IMR-90 (cell line): ENCODE data around the gene WDTC1. TPM values are rescaled to one million over a fixed set of nuclear protein-coding genes. Genes with fewer than 3 reads are reported as not detected.

ENCODE experiments used
- ATAC-seq: fragments of 200-7000 bp; cut with Tn5 transposase; 2 replicates; pipeline ENCODE4 v1.9.1; 2020; ENCODE audit warnings: low read depth, mild to moderate bottlenecking, moderate library complexity
- BruUV-seq: library from RNA; stranded (reverse); fragments of 400-500 nt; replicated peaks from 2 replicates; lab custom pipeline; 2021; lab: Mats Ljungman, UMichigan
- CTCF ChIA-PET: fragments of 300-600 bp; formaldehyde crosslinking; extraction: SDS; loops from one replicate; lab custom pipeline; 2021; ENCODE audit warnings: antibody characterized with exemption; lab: Yijun Ruan, JAX
- POLR2A ChIA-PET: fragments of 300-600 bp; sonication (Branson Sonifier 250); formaldehyde crosslinking; loops from one replicate; lab custom pipeline; 2022; ENCODE audit warnings: antibody characterized with exemption; ENCODE audit not compliant: unreplicated experiment; lab: Charles Lee
- DNase-seq: peaks from one replicate; pipeline ENCODE4 v3.0.0; 2013
- H2AFZ ChIP-seq: replicated peaks from 2 replicates; pipeline ENCODE3; 2013; ENCODE audit warnings: low read length, mild to moderate bottlenecking; ENCODE audit not compliant: poor library complexity
- H2AK5ac ChIP-seq: 2 replicates; pipeline ENCODE4 v1.6.1; 2013; ENCODE audit warnings: low read depth, low read length, inconsistent platforms
- H2AK9ac ChIP-seq: replicated peaks from 2 replicates; pipeline ENCODE3; 2013; ENCODE audit warnings: mild to moderate bottlenecking, low read depth, low read length, moderate library complexity; ENCODE audit not compliant: poor library complexity
- H2BK120ac ChIP-seq: 2 replicates; pipeline ENCODE4 v1.6.1; 2013; ENCODE audit warnings: low read depth, low read length, inconsistent platforms
- H2BK15ac ChIP-seq: 3 replicates; pipeline ENCODE4 v1.6.1; 2013; ENCODE audit warnings: low read depth, low read length, inconsistent platforms
- H2BK20ac ChIP-seq: 2 replicates; pipeline ENCODE4 v1.6.1; 2013; ENCODE audit warnings: low read depth, mild to moderate bottlenecking, inconsistent platforms, low read length, moderate library complexity
- H2BK5ac ChIP-seq: 2 replicates; pipeline ENCODE4 v1.6.1; 2013; ENCODE audit warnings: mild to moderate bottlenecking, low read depth, low read length, inconsistent platforms; ENCODE audit not compliant: poor library complexity, severe bottlenecking
- H3K14ac ChIP-seq: replicated peaks from 2 replicates; pipeline ENCODE4 v1.6.1; 2013; ENCODE audit warnings: low read depth, low read length, inconsistent platforms
- H3K18ac ChIP-seq: 2 replicates; pipeline ENCODE4 v1.6.1; 2013; ENCODE audit warnings: low read depth, low read length, control low read depth
- H3K23ac ChIP-seq: 2 replicates; pipeline ENCODE4 v1.6.1; 2013; ENCODE audit warnings: low read depth, low read length, inconsistent platforms
- H3K27ac ChIP-seq: 2 replicates; pipeline ENCODE4 v1.5.1; 2013; ENCODE audit warnings: mild to moderate bottlenecking, control low read depth, low read length; ENCODE audit not compliant: insufficient read depth
- H3K27me3 ChIP-seq: 2 replicates; pipeline ENCODE4 v1.6.1; 2013; ENCODE audit warnings: low read length; ENCODE audit not compliant: control insufficient read depth, insufficient read depth
- H3K36me3 ChIP-seq: 2 replicates; pipeline ENCODE4 v1.6.1; 2013; ENCODE audit warnings: low read length, mixed read lengths; ENCODE audit not compliant: control insufficient read depth, insufficient read depth
- H3K4ac ChIP-seq: 2 replicates; pipeline ENCODE4 v1.6.1; 2013; ENCODE audit warnings: low read depth, low read length, inconsistent platforms
- H3K4me1 ChIP-seq: 2 replicates; pipeline ENCODE4 v1.6.1; 2013; ENCODE audit warnings: low read length, mixed read lengths; ENCODE audit not compliant: control insufficient read depth, insufficient read depth
- H3K4me2 ChIP-seq: 2 replicates; pipeline ENCODE4 v1.6.1; 2013; ENCODE audit warnings: low read depth, mild to moderate bottlenecking, control low read depth, low read length, moderate library complexity
- H3K4me3 ChIP-seq: 2 replicates; pipeline ENCODE4 v1.5.1; 2013; ENCODE audit warnings: low read depth, mild to moderate bottlenecking, control low read depth, low read length, moderate library complexity; ENCODE audit not compliant: insufficient read depth
- H3K56ac ChIP-seq: 2 replicates; pipeline ENCODE4 v1.6.1; 2013; ENCODE audit warnings: low read length, inconsistent platforms; ENCODE audit not compliant: insufficient read depth; ENCODE audit errors: extremely low read depth
- H3K79me1 ChIP-seq, 2 experiments: 2 replicates each; pipeline ENCODE4 v1.6.1; 2013; ENCODE audit warnings: low read length in 2 of 2, inconsistent platforms in 1 of 2, low read depth in 1 of 2
- H3K9ac ChIP-seq: 2 replicates; pipeline ENCODE4 v1.6.1; 2013; ENCODE audit warnings: low read depth, low read length, control low read depth
- H3K9me1 ChIP-seq: 2 replicates; pipeline ENCODE4 v1.6.1; 2013; ENCODE audit warnings: low read length, inconsistent platforms; ENCODE audit not compliant: insufficient read depth
- H3K9me3 ChIP-seq: 2 replicates; pipeline ENCODE4 v1.6.1; 2013; ENCODE audit warnings: low read length; ENCODE audit not compliant: control insufficient read depth, insufficient read depth
- H4K20me1 ChIP-seq: 2 replicates; pipeline ENCODE4 v1.6.1; 2013; ENCODE audit warnings: low read length, inconsistent platforms; ENCODE audit not compliant: insufficient read depth
- H4K5ac ChIP-seq: 2 replicates; pipeline ENCODE4 v1.6.1; 2013; ENCODE audit warnings: mild to moderate bottlenecking, low read depth, low read length, control low read depth
- H4K8ac ChIP-seq, 2 experiments: 2 replicates each; pipeline ENCODE4 v1.6.1; 2013; ENCODE audit warnings: low read depth in 2 of 2, low read length in 2 of 2, control low read depth in 1 of 2, inconsistent platforms in 1 of 2
- H4K91ac ChIP-seq: 2 replicates; pipeline ENCODE4 v1.6.1; 2013; ENCODE audit warnings: low read depth, low read length, inconsistent platforms; ENCODE audit not compliant: insufficient read depth
- RAD21 ChIP-seq: IDR thresholded peaks from 2 replicates; pipeline ENCODE4 v1.6.1; 2012; ENCODE audit warnings: low read length, improper control_type of control experiment
- RFX5 ChIP-seq: IDR thresholded peaks from 2 replicates; pipeline ENCODE4 v1.8.0; 2012; ENCODE audit warnings: low read depth, mild to moderate bottlenecking, low read length, moderate library complexity
- WGBS, 2 experiments: methylation state at CpG; one replicate each; pipeline versions ENCODE4 v1.1.5 to v1.1.7; 2013; ENCODE audit warnings: missing lambda C conversion rate in 2 of 2; ENCODE audit not compliant: insufficient read length in 1 of 2; ENCODE audit errors: extremely low coverage in 2 of 2; 5-methylcytosine and 5-hydroxymethylcytosine counted together
- dilution Hi-C: fragments of 300-500 bp; cut with HindIII; formaldehyde crosslinking; loops from one replicate; pipeline ENCODE4 v1.14.3; 2018; ENCODE audit warnings: low sequenced_read_pairs; ENCODE audit not compliant: unreplicated experiment
- in situ Hi-C: fragments of 300-500 bp; cut with MboI; formaldehyde crosslinking; loops from 3 replicates; pipeline ENCODE4 v1.14.3; 2019; ENCODE audit warnings: low sequenced_read_pairs, inconsistent platforms, mixed read lengths
- intact Hi-C: fragments of 100-400 bp; cut with micrococcal nuclease; formaldehyde crosslinking; loops from 2 replicates; pipeline ENCODE4 v1.10.0; 2022
- polyA plus RNA-seq, 3 experiments: library from polyadenylated mRNA; depleted of rRNA; stranded (reverse); fragments of >200 nt; gene quantifications; 2 replicates each; pipeline ENCODE4 v1.2.3, GENCODE V29; 2012; ENCODE audit warnings: low replicate concordance in 1 of 3
- total RNA-seq: library from RNA; depleted of rRNA; stranded (reverse); fragments of >200 nt; gene quantifications from 2 replicates; pipeline ENCODE4 v1.2.3, GENCODE V29; 2012

WDTC1 gene
- total and polyA plus RNA-seq, 2 of the 4 experiments (the other 2 are of a cell fraction): 9.9 to 15.2 TPM

DNA sequence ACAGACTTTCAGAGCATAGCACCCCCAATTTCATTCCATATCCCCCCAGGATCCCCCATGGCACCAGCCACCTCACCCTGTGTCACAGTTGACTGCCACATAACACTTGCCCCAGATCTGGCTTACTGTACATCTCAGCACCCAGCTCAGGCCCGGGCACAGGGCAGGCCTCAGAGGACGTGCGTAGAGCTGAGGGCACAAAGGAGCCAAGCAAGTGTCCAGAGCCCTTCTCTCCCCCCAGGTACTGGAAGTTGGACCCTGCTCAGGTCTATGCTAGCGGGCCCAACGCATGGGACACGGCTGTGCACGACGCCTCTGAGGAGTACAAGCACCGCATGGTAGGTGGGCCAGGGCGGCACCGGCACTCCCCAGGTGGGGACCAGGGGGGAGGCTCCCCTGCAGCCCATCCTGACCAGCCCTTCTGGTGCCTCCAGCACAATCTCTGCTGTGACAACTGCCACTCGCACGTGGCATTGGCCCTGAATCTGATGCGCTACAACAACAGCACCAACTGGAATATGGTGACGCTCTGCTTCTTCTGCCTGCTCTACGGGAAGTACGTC is 99.4 kb downstream of the WDTC1 start:
- no peak for TF ChIP-seq RFX5
- no peak for TF ChIP-seq RAD21
- Histone ChIP-seq H3K14ac (no peak overlapping the region), H2AK9ac (no peak overlapping the region), H3K9me1 (no peaks in the 10 kb centered on the region), H2BK5ac (no peak overlapping the region), H3K36me3 (peaks cover 50% of the 10 kb centered on the region), H2AK5ac (no peak overlapping the region), H3K4me1 (no peaks in the 10 kb centered on the region), H2BK120ac (no peak overlapping the region), H3K18ac (no peak overlapping the region), H4K5ac (no peak overlapping the region), H3K27ac (no peak overlapping the region), H3K9ac (no peak overlapping the region), H3K4ac (no peak overlapping the region), H2BK20ac (no peak overlapping the region), H3K79me1 (peaks cover 3 to 29% of the 10 kb centered on the region in 2 experiments), H4K20me1 (peaks cover 27% of the 10 kb centered on the region), H4K8ac (no peak overlapping the region), H3K9me3 (no peaks in the 10 kb centered on the region), H2AFZ (no peak overlapping the region), H3K56ac (no peak overlapping the region), H3K4me2 (no peak overlapping the region), H3K4me3 (no peak overlapping the region), H3K27me3 (no peaks in the 10 kb centered on the region), H2BK15ac (no peak overlapping the region), H4K91ac (no peak overlapping the region), H3K23ac (no peak overlapping the region)
- ChIA-PET POLR2A (no interaction called here), CTCF (interaction anchor here (0.6 to 0.8 kb wide), 2 partner anchors 21 to 35 kb away, joined by 3 to 5 read pairs; no protein-coding TSS in a partner anchor)
- 98% methylated on average over 6 of the region's 17 CpGs; no CpG with 5 or more reads in 1 of the 2 experiments for WGBS, 2 experiments
- BruUV-seq: no TSS peak
- dilution Hi-C loops: no loop called here
- in situ Hi-C loops: no loop called here
- ATAC-seq (no peak), DNase-seq (no peak)
- intact Hi-C loops: no loop called here
